Stomach (tissue), 4 donors: ENCODE measurements around the gene PRR23E.

ENCODE experiments used
- EP300 ChIP-seq: sonication (generic); formaldehyde crosslinking; IDR thresholded peaks from one replicate; pipeline ENCODE4 v1.6.1; 2017; ENCODE audit warnings: antibody characterized with exemption
- POLR2A ChIP-seq, 4 donors: fragments of 450-650 bp; IDR thresholded peaks; one replicate each; pipeline ENCODE4 v1.6.1; 2016; ENCODE audit warnings: antibody characterized with exemption in 4 of 4, control low read depth in 2 of 4, mild to moderate bottlenecking in 1 of 4, moderate library complexity in 1 of 4
- POLR2AphosphoS5 ChIP-seq, 3 donors: sonication (generic); formaldehyde crosslinking; IDR thresholded peaks; one replicate each; pipeline ENCODE4 v1.6.1; 2016; ENCODE audit warnings: antibody characterized with exemption in 3 of 3
- TF ChIP-seq, protein P1 (sequence below), 7 experiments: fragments of 450-650 bp in 4 of 7; fragments of 200-600 bp in 3 of 7; sonication (generic) in 3 of 7; IDR thresholded peaks; one replicate each; pipeline ENCODE4 v1.5.1; 2016 to 2019; ENCODE audit warnings: antibody characterized with exemption in 7 of 7, control low read depth in 2 of 7, mild to moderate bottlenecking in 1 of 7

DNA sequence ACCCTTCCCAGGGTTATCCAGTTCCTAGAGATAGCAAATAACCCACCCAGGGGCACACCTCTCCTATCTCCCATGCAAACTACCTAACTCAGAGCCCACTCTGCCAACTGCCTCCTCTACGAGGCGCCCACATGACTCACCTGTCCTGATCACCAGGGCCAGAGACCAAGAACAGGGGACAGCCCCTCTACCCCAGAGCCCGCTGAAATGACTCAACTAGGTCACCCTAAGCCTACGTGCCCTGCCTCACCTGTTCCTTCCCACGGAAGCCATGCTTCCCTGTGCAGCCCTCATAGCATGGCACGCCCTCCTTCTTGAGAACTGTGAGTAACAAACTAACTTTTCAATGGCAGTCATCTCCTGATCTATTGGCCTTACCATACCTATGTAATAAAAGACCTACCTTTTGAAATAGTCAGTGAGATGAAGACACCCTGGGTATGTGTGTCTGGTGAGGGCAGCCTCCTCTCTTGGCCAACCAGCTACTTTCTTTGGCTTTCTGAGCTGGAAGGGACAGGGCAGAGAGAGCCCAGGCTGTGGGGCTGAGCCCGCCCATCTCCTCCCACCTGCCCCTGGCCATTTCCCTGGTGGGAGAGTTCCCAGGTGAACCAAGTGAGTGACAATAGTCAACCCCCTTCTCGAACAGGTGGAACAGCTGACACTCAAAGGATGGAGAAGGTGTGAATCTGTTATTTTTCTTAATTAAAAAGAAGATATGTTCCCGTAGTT, 25.5 kb upstream of the PRR23E start:
- TF ChIP-seq, protein P1, sequence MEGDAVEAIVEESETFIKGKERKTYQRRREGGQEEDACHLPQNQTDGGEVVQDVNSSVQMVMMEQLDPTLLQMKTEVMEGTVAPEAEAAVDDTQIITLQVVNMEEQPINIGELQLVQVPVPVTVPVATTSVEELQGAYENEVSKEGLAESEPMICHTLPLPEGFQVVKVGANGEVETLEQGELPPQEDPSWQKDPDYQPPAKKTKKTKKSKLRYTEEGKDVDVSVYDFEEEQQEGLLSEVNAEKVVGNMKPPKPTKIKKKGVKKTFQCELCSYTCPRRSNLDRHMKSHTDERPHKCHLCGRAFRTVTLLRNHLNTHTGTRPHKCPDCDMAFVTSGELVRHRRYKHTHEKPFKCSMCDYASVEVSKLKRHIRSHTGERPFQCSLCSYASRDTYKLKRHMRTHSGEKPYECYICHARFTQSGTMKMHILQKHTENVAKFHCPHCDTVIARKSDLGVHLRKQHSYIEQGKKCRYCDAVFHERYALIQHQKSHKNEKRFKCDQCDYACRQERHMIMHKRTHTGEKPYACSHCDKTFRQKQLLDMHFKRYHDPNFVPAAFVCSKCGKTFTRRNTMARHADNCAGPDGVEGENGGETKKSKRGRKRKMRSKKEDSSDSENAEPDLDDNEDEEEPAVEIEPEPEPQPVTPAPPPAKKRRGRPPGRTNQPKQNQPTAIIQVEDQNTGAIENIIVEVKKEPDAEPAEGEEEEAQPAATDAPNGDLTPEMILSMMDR (IDR thresholded peaks at IDR 0.05) = no peak
- no peak for TF ChIP-seq POLR2AphosphoS5 (IDR thresholded peaks at IDR 0.05)
- TF ChIP-seq POLR2A (IDR thresholded peaks at IDR 0.05) = no peak
- TF ChIP-seq EP300 = no peak
